H9 (cell line): ENCODE data around the gene HSDL2. TPM values are rescaled to one million over a fixed set of nuclear protein-coding genes. Genes with fewer than 3 reads are reported as not detected.

Source experiments
- DNase-seq: peaks from one replicate; pipeline ENCODE4 v3.0.0-alpha.2; 2017
- H2AFZ ChIP-seq: one replicate; pipeline ENCODE4 v1.6.1; 2013; ENCODE audit warnings: mild to moderate bottlenecking, low read length, control low read depth, moderate library complexity
- H2AK5ac ChIP-seq: 2 replicates; pipeline ENCODE4 v1.6.1; 2013; ENCODE audit warnings: low read length, control low read depth, mixed read lengths; ENCODE audit not compliant: insufficient read length
- H2BK120ac ChIP-seq: one replicate; pipeline ENCODE4 v1.6.1; 2013; ENCODE audit warnings: low read depth, mild to moderate bottlenecking, low read length, control low read depth, inconsistent platforms; ENCODE audit not compliant: poor library complexity, severe bottlenecking
- H2BK12ac ChIP-seq: 2 replicates; pipeline ENCODE4 v1.6.1; 2013; ENCODE audit warnings: low read length, control low read depth, mixed read lengths, low read depth; ENCODE audit not compliant: insufficient read length
- H2BK15ac ChIP-seq: 2 replicates; pipeline ENCODE4 v1.6.1; 2013; ENCODE audit warnings: low read depth, low read length, control low read depth
- H2BK20ac ChIP-seq: one replicate; pipeline ENCODE4 v1.6.1; 2013; ENCODE audit warnings: low read depth, mild to moderate bottlenecking, low read length, control low read depth, inconsistent platforms; ENCODE audit not compliant: poor library complexity, severe bottlenecking
- H2BK5ac ChIP-seq: 2 replicates; pipeline ENCODE4 v1.6.1; 2013; ENCODE audit warnings: low read length, control low read depth, mixed read lengths; ENCODE audit not compliant: insufficient read length
- H3K14ac ChIP-seq: 2 replicates; pipeline ENCODE4 v1.6.1; 2013; ENCODE audit warnings: low read length, control low read depth; ENCODE audit not compliant: insufficient read depth
- H3K18ac ChIP-seq: 2 replicates; pipeline ENCODE4 v1.6.1; 2013; ENCODE audit warnings: low read depth, mild to moderate bottlenecking, mixed read lengths, low read length, control low read depth; ENCODE audit not compliant: insufficient read length
- H3K23ac ChIP-seq: 2 replicates; pipeline ENCODE4 v1.6.1; 2013; ENCODE audit warnings: low read length, control low read depth, mixed read lengths, low read depth; ENCODE audit not compliant: insufficient read length
- H3K23me2 ChIP-seq: 2 replicates; pipeline ENCODE4 v1.6.1; 2013; ENCODE audit warnings: low read depth, mild to moderate bottlenecking, mixed read lengths, low read length, control low read depth; ENCODE audit not compliant: insufficient read length, poor library complexity, severe bottlenecking
- H3K27ac ChIP-seq: 2 replicates; pipeline ENCODE4 v1.5.1; 2013; ENCODE audit warnings: low read length, control low read depth, mixed read lengths, low read depth; ENCODE audit not compliant: insufficient read length
- H3K27me3 ChIP-seq: 2 replicates; pipeline ENCODE4 v1.6.1; 2013; ENCODE audit warnings: low read length, control low read depth, inconsistent platforms; ENCODE audit not compliant: insufficient read depth
- H3K4ac ChIP-seq: 2 replicates; pipeline ENCODE4 v1.6.1; 2013; ENCODE audit warnings: low read depth, mild to moderate bottlenecking, control low read depth, inconsistent platforms, low read length, moderate library complexity
- H3K4me1 ChIP-seq: 2 replicates; pipeline ENCODE4 v1.6.1; 2013; ENCODE audit warnings: low read length, control low read depth, inconsistent platforms; ENCODE audit not compliant: insufficient read depth
- H3K4me2 ChIP-seq: 2 replicates; pipeline ENCODE4 v1.6.1; 2013; ENCODE audit warnings: low read length, control low read depth, mixed read lengths; ENCODE audit not compliant: insufficient read length, insufficient read depth
- H3K56ac ChIP-seq: 2 replicates; pipeline ENCODE4 v1.6.1; 2013; ENCODE audit warnings: low read depth, mild to moderate bottlenecking, mixed read lengths, low read length, control low read depth; ENCODE audit not compliant: insufficient read length
- H3K79me1 ChIP-seq: 2 replicates; pipeline ENCODE4 v1.6.1; 2013; ENCODE audit warnings: low read depth, mild to moderate bottlenecking, moderate library complexity, low read length, control low read depth, inconsistent platforms; ENCODE audit not compliant: insufficient read depth, poor library complexity, severe bottlenecking
- H3K79me2 ChIP-seq: 2 replicates; pipeline ENCODE4 v1.6.1; 2013; ENCODE audit warnings: low read length, control low read depth, inconsistent platforms; ENCODE audit not compliant: insufficient read depth
- H3K9ac ChIP-seq: 2 replicates; pipeline ENCODE4 v1.6.1; 2013; ENCODE audit warnings: low read length, control low read depth, mixed read lengths; ENCODE audit not compliant: insufficient read length; ENCODE audit errors: extremely low read depth
- H3K9me3 ChIP-seq: one replicate; pipeline ENCODE4 v1.6.1; 2013; ENCODE audit warnings: low read depth, low read length, inconsistent platforms; ENCODE audit not compliant: control insufficient read depth
- H3T11ph ChIP-seq: one replicate; pipeline ENCODE4 v1.6.1; 2013; ENCODE audit warnings: mild to moderate bottlenecking, low read length, control low read depth, inconsistent platforms
- H4K20me1 ChIP-seq: one replicate; pipeline ENCODE4 v1.6.1; 2013; ENCODE audit not compliant: control insufficient read depth, insufficient read length, insufficient read depth
- H4K5ac ChIP-seq: 2 replicates; pipeline ENCODE4 v1.6.1; 2013; ENCODE audit warnings: low read depth, mild to moderate bottlenecking, mixed read lengths, low read length, control low read depth; ENCODE audit not compliant: insufficient read length
- H4K8ac ChIP-seq: replicated peaks from 2 replicates; pipeline ENCODE4 v1.6.1; 2013; ENCODE audit warnings: low read length, control low read depth, mixed read lengths, low read depth; ENCODE audit not compliant: insufficient read length
- H4K91ac ChIP-seq: 2 replicates; pipeline ENCODE4 v1.6.1; 2013; ENCODE audit warnings: low read depth, mild to moderate bottlenecking, moderate library complexity, mixed read lengths, low read length, control low read depth; ENCODE audit not compliant: insufficient read length
- H3K27ac Mint-ChIP-seq, 3 experiments: 2 replicates in 2 of 3; 3 replicates in 1 of 3; pipeline ENCODE4 v1.8.0; 2020 to 2021; ENCODE audit warnings: mixed read lengths in 3 of 3, mild to moderate bottlenecking in 1 of 3, moderate library complexity in 1 of 3
- H3K27me3 Mint-ChIP-seq: 2 replicates; pipeline ENCODE4 v1.8.0; 2021; ENCODE audit warnings: low read depth, mild to moderate bottlenecking, moderate library complexity, mixed read lengths
- H3K36me3 Mint-ChIP-seq, 3 experiments: 2 replicates in 2 of 3; 3 replicates in 1 of 3; pipeline ENCODE4 v1.8.0; 2020 to 2021; ENCODE audit warnings: low read depth in 3 of 3, mixed read lengths in 3 of 3; ENCODE audit not compliant: insufficient read depth in 1 of 3
- H3K4me1 Mint-ChIP-seq, 2 experiments: 2 replicates each; pipeline ENCODE4 v1.8.0; 2020; ENCODE audit warnings: mixed read lengths in 2 of 2
- H3K4me3 Mint-ChIP-seq, 2 experiments: 2 replicates in 1 of 2; 3 replicates in 1 of 2; pipeline ENCODE4 v1.8.0; 2020 to 2021; ENCODE audit warnings: mild to moderate bottlenecking in 2 of 2, mixed read lengths in 2 of 2, moderate library complexity in 1 of 2
- H3K9me3 Mint-ChIP-seq, 2 experiments: 2 replicates in 1 of 2; 3 replicates in 1 of 2; pipeline ENCODE4 v1.8.0; 2020; ENCODE audit warnings: mild to moderate bottlenecking in 2 of 2, mixed read lengths in 2 of 2, moderate library complexity in 1 of 2
- whole genome bisulfite sequencing: extraction: QIAGEN DNeasy Blood & Tissue Kit; methylation state at CpG from one replicate; pipeline ENCODE4 v1.1.7; 2013; ENCODE audit warnings: missing lambda C conversion rate, low lambda C conversion rate, mixed read lengths; ENCODE audit not compliant: insufficient read length; ENCODE audit errors: extremely low coverage; 5-methylcytosine and 5-hydroxymethylcytosine counted together
- total RNA-seq: library from RNA; stranded (reverse); gene quantifications from 2 replicates; pipeline ENCODE4 v1.2.1, GENCODE V29; 2021
- TF ChIP-seq, protein P1 (sequence below): fragments of 200-600 bp; sonication (generic); conservative IDR thresholded peaks from 3 replicates; pipeline ENCODE4 v1.8.0; 2021; ENCODE audit warnings: antibody characterized with exemption, mild to moderate bottlenecking

The HSDL2 gene
- total RNA-seq, 1 experiment from 2014 or later: 16.6 TPM

DNA sequence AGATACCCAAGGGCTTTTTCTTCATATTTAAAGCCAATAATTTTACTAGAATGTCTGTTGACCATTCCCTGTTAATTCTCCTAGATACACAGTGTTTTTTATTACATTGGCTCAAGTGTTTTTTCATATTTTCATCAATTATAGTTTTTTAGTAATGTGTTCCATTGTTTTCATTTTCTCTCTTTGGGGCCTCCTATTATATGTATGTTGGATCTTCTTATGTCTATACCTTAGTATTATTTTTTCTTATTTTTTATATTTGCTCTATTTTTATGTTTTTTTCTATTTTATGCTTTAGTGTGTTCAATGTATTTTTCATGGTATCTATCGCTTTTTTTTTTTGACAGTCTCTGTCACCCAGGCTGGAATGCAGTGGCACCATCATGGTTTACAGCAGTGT lies 114.2 kb downstream of the HSDL2 start:
- Histone ChIP-seq H3K14ac (no peak overlapping the region), H3K4me1 (peaks cover 5% of the 10 kb centered on the region; the same call in 1 of the 2 replicates), H3K79me2 (peaks cover 36% of the 10 kb centered on the region; the same call in 1 of the 2 replicates), H3K4me2 (no peak overlapping the region), H3K18ac (no peak overlapping the region), H3K27ac (no peak overlapping the region), H3K9me3 (no peaks in the 10 kb centered on the region), H3K23ac (no peak overlapping the region), H2BK12ac (no peak overlapping the region), H2AFZ (no peak overlapping the region), H3T11ph (no peak overlapping the region), H2BK20ac (no peak overlapping the region), H3K9ac (no peak overlapping the region), H4K5ac (no peak overlapping the region), H2BK15ac (no peak overlapping the region), H4K20me1 (no peaks in the 10 kb centered on the region), H3K23me2 (no peaks in the 10 kb centered on the region), H4K8ac (no peak overlapping the region), H3K56ac (no peak overlapping the region), H3K79me1 (no peaks in the 10 kb centered on the region), H2BK120ac (no peak overlapping the region), H3K27me3 (no peaks in the 10 kb centered on the region), H2AK5ac (no peak overlapping the region), H3K4ac (no peak overlapping the region), H2BK5ac (no peak overlapping the region), H4K91ac (no peak overlapping the region)
- no CpG with 5 or more reads among the region's 1 CpG for WGBS
- Mint-ChIP-seq H3K27ac (no peak overlapping the region), H3K27me3 (no peaks in the 10 kb centered on the region), H3K4me3 (no peak overlapping the region), H3K9me3 (peaks cover 21 to 26% of the 10 kb centered on the region in 2 experiments), H3K36me3 (peaks cover 38 to 50% (median 39%) of the 10 kb centered on the region in 3 experiments), H3K4me1 (peaks cover 41 to 51% of the 10 kb centered on the region in 2 experiments)
- TF ChIP-seq, protein P1, sequence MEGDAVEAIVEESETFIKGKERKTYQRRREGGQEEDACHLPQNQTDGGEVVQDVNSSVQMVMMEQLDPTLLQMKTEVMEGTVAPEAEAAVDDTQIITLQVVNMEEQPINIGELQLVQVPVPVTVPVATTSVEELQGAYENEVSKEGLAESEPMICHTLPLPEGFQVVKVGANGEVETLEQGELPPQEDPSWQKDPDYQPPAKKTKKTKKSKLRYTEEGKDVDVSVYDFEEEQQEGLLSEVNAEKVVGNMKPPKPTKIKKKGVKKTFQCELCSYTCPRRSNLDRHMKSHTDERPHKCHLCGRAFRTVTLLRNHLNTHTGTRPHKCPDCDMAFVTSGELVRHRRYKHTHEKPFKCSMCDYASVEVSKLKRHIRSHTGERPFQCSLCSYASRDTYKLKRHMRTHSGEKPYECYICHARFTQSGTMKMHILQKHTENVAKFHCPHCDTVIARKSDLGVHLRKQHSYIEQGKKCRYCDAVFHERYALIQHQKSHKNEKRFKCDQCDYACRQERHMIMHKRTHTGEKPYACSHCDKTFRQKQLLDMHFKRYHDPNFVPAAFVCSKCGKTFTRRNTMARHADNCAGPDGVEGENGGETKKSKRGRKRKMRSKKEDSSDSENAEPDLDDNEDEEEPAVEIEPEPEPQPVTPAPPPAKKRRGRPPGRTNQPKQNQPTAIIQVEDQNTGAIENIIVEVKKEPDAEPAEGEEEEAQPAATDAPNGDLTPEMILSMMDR: no peak
- no peak for DNase-seq
